GM18505 (cell line): Measurements from ENCODE around the gene SV2B.
"Not testable (repeated sequence)": the region's sequence is repeated elsewhere in the genome, so short reads cannot be mapped to it uniquely, and the experiment has no call there.

Experiments
- ATAC-seq: cut with Tn5 transposase; IDR thresholded peaks from one replicate; pipeline ENCODE4 v1.9.1; 2021; ENCODE audit not compliant: unreplicated experiment
- POLR2A ChIP-seq: IDR thresholded peaks from 4 replicates; pipeline ENCODE4 v1.6.1; 2011; ENCODE audit warnings: borderline replicate concordance; ENCODE audit not compliant: insufficient read depth, insufficient read length; ENCODE audit errors: extremely low read depth

SV2B gene

DNA sequence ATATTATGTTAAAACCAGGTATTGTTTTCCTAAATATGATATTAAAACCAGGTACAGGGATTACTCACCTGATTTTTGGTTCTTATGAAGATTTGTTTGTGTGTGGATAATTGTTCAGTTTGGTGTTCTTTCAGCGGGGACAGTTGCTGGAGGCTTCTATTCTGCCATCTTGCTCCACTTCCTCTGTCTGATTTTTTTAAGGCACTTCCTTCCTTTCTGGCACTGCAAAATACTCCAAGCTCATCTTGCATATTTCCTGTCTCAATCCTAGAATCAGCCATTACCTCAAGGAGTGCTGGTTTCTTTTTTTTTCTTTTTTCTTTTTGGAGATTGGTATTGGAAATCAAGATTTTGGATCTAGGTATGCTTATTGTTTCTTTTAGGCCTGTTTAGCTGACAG, 229.9 kb downstream of the SV2B start:
- no peak for ATAC-seq
- no peak for TF ChIP-seq POLR2A

DNA sequence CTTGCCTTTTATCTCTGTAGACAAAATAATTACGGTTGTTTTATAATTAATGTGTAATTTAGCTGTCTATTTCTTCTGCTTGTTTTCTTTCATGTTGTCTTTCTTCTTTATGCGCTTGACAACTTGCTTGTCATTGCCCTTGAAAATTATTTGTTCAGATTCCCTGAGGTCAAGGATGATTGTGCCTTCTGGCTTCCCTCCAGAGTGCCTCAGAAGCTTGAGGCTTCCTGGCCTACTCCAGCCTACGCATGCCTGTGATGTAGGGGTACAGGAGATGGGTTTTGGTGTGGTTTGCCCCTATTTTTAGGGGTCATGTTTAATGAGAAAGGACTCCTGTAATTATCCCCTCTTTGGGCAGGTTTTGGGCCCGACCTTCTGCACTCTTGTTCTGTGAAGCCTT, 231.5 kb downstream of the SV2B start:
- TF ChIP-seq POLR2A: no peak
- no peak for ATAC-seq

DNA sequence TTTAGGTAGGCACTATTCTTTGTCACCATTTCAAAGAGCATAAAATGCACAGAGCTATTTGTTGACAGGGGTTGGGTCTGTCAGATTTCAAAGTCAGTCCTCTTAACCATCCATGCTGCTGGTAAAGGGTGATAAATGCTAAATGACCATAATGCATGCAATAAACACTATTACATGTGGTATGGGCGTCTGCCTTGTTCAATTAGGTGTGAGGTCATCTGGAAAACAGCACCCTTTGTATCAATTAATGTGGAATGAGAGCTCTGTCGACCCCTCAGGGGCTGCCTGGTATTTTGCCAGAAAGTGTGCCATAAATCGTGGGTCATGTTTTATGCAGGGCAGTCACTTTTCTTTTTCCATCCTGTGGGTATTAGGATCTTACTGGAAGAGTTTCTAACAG, 235.6 kb downstream of the SV2B start:
- ATAC-seq: no peak
- no peak for TF ChIP-seq POLR2A

DNA sequence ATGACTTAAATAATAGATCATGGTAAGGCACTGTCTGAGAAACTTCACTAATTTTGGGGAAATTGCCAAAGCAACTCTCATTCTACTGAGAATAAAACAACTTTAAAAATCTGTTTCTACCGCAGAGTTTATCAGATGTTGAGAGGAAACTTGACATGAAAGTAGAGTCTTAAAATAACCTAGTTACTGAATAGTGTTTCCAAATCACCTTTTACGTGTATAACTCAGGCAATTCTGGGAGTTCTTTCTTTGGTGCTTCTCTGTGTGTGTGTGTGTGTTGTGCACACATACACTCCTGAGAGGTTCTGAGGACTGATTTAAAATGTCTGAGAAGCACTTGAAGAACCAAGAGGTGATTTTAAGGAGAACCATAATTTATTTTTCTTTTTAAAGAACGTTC, 236.6 kb downstream of the SV2B start:
- no peak for ATAC-seq
- TF ChIP-seq POLR2A: no peak

DNA sequence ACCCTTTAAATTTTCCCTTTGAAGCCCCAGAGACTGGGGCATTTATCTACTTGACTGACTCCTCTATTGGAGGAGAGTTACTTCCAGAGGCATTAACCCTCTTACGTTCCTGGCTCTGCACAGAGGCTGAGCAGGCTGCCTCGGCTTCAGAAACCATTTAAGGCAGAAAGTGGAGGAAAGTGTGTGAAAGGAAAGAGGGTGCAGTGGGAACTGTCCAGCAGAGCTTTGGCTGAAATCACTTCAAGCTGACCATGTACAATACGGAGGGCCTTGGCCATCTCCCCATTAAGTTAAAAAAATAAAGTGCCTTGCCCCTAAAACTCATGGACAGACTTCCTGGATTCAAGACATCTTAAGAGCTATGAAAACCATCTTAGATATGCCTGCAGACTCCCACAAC, 238.7 kb downstream of the SV2B start:
- ATAC-seq: no peak
- TF ChIP-seq POLR2A: no peak

DNA sequence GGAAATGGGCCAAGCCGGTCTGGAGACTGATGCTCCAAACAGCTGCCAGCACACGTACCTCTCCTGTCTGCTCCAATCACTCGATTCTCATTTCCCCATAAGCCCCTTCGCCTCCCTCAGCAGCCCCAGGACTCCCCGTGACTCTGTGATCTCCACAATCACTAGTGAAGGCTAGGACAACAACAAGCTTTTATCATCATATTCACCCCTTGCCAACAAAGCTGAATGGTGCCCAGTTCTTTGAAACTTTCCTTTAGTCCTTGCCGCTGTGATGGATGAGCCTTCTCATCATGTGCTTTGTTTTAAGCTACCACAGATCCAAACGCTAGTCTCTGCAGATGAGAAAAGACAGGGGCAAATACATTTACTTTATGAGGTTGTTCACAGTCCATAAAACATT, 242.0 kb downstream of the SV2B start:
- ATAC-seq: no peak
- no peak for TF ChIP-seq POLR2A

DNA sequence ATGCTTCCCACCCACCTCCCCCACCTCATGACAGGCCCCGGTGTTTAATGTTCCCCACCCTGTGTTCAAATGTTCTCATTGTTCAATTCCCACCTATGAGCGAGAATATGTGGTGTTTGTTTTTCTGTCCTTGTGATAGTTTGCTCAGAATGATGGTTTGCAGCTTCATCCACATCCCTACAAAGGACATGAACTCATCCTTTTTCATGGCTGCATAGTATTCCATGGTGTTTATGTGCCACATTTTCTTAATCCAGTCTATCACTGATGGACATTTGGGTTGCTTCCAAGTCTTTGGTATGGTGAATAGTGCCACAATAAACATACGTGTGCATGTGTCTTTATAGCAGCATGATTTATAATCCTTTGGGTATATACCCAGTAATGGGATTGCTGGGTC, 244.9 kb downstream of the SV2B start:
- ATAC-seq: not testable (repeated sequence)

DNA sequence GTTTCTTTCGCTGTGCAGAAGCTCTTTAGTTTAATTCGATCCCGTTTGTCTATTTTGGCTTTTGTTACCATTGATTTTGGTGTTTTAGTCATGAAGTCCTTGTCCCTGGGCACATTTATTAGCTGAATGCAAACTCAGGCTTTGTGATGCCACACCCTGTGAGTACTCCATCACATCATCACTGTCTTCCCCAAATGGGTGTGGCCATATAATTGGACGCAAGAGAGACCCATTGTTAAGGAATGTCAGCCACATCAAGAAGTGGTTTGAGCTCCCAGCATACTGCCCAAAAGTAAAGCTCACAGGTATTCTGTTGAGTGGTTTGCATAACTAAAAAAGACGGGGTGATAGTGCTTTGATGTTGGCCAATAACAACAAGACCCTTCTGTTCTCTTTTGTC, 245.7 kb downstream of the SV2B start:
- ATAC-seq: no peak
- no peak for TF ChIP-seq POLR2A

DNA sequence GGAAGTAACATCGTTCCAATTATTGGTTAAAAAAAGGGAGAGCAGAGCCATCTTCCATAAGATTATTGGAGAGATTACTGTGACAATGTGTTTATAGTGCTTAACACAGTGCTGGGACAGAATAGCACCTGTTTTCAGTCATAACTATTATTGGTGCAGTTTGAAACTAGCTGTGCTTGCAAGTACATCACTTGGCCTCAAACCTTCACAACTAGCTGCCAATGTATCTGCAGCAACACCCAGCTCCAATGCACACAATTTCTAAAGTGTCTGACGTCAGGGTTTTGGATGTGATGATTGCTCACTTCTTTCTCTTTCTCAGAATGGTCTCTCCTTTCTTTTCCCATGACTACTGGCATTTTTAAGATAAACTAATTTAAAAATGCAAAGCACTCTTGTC, 246.2 kb downstream of the SV2B start:
- no peak for TF ChIP-seq POLR2A
- ATAC-seq: no peak

DNA sequence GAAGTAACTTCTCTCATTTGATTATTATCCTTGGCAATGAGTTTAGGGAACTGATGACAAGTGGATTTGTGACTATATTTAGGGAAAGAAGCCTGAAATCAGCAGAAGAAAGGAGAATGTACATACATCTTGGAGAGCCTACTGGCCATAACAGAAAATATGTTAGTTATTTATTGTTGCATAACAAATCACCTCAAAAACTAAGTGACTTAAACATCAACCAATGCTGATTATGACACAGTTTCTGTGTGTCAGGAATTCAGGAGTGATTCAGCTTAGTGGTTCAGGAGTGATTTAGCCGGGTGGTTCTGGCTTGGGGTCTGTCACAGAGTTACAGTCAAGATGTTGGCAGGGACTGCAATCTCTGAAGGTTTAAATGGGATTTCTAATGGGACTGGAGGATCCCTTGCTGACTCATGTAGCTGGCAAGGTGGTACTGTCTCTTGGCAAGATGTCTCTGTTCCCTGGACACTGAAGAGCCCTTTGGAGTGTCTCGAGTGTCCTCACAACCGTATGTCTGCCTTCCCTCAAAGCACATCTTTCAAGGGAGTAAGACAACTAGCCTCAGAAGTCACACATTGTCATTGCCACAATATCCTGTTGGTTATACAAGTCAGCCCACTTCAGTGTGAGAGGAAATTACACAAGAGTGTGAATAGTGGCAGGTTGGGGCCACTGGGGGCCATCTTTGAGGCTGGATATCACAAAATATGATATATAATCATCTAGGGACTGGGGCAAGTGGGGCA, 248.9 kb downstream of the SV2B start:
- no peak for ATAC-seq
- no peak for TF ChIP-seq POLR2A
